ENCODE results near the gene NNT.
"Not testable (repeated sequence)": the region's sequence is repeated elsewhere in the genome, so short reads cannot be mapped to it uniquely, and the experiment has no call there.

NNT gene

GRCh38 chr5:43691893-43692292, 88.9 kb downstream of the NNT start:
- H3K4me3 ChIP-seq (ENCODE audit: low read depth, low read length), result no peak overlapping the region
- TF ChIP-seq CTCF (conservative IDR thresholded peaks at IDR 0.05; ENCODE audit: low read depth, low read length), result no peak
- no peak for DNase-seq (ENCODE audit: low read depth)

GRCh38 chr5:43693411-43693810, 90.4 kb downstream of the NNT start:
- DNase-seq (ENCODE audit: low read depth), result no peak
- no peak for TF ChIP-seq CTCF (conservative IDR thresholded peaks at IDR 0.05; ENCODE audit: low read depth, low read length)
- H3K4me3 ChIP-seq (ENCODE audit: low read depth, low read length), result no peak overlapping the region

- H3K4me3 ChIP-seq (ENCODE audit: low read depth, low read length), result no peak overlapping the region
- TF ChIP-seq CTCF (conservative IDR thresholded peaks at IDR 0.05; ENCODE audit: low read depth, low read length), result no peak
- DNase-seq (ENCODE audit: low read depth), result no peak
These were observed 91.0 kb downstream of the NNT start for GRCh38 chr5:43694027-43694426.

DNA sequence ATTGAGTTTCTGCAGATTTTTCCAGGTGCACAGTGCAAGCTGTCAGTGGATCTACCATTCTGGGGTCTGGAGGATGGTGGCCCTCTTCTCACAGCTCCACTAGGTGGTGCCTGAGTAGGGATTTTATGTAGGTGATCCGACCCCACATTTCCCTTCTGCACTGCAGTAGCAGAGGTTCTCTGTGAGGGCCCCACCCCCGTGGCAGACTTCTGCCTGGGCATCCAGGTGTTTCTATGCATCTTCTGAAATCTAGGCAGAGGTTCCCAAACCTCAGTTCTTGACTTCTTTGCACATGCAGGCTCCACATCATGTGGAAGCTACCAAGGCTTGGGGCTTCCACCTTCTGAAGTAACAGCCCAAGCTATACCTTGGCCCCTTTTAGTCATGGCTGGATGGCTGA, 93.5 kb downstream of the NNT start:
- not testable (repeated sequence) for DNase-seq (ENCODE audit: low read depth); H3K4me3 ChIP-seq (ENCODE audit: low read depth, low read length)

DNA sequence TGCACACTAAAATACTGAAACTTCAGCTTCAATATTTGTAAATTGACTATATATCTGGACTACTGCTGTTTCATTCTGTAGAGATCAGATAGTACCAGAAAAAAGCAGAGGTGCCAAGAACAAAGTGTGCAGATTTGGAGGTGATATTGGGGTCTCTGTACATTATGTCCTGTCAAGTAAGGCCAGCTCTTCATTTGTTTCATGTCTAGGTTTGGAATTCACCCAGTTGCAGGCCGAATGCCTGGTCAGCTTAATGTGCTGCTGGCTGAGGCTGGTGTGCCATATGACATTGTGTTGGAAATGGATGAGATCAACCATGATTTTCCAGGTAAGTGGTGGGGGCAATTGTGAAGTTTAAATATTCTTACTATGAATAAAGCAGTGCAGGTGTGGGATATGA, 96.9 kb downstream of the NNT start:
- no peak overlapping the region for H3K4me3 ChIP-seq (ENCODE audit: low read depth, low read length)
- no peak for TF ChIP-seq CTCF (conservative IDR thresholded peaks at IDR 0.05; ENCODE audit: low read depth, low read length)
- no peak for DNase-seq (ENCODE audit: low read depth)

GRCh38 chr5:43700601-43701000, 97.6 kb downstream of the NNT start:
- TF ChIP-seq CTCF (conservative IDR thresholded peaks at IDR 0.05; ENCODE audit: low read depth, low read length), result no peak
- DNase-seq (ENCODE audit: low read depth), result no peak
- H3K4me3 ChIP-seq (ENCODE audit: low read depth, low read length), result no peak overlapping the region

DNA sequence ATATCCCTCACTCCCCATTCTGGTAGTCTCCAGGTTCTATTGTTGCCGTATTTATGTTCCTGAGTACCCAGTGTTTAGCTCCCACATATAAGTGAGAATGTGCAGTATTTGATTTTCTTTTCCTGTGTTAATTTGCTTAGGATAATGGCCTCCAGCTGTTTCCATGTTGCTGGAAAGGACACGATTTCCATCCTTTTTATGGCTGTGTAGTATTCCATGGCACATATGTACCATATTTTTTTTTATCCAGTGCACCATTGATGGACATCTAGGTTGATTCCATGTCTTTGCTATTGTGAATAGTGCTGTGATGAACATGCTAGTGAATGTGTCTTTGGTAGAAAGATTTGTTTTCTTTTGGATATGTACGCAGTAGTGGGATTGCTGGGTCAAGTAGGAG, 98.2 kb downstream of the NNT start:
- DNase-seq (ENCODE audit: low read depth), result no peak
- no peak overlapping the region for H3K4me3 ChIP-seq (ENCODE audit: low read depth, low read length)
- no peak for TF ChIP-seq CTCF (conservative IDR thresholded peaks at IDR 0.05; ENCODE audit: low read depth, low read length)

DNA sequence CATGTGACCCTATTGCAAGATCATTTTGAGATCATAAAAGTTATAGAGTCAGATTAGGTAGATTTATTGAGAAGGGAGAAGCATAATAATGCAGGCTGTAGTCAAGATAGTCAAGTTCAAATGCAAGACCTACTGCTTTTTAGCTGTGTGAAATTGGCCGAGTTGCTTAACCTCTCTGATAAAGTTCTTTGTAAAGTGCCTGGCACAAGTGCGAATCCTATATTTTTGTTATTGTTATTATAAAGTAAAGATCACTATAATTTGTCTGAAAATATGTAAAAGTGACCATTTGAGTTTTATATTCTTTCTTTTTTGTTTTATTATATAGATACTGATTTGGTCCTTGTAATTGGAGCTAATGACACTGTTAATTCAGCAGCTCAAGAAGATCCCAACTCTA, 99.3 kb downstream of the NNT start:
- no peak for DNase-seq (ENCODE audit: low read depth)
- no peak for TF ChIP-seq CTCF (conservative IDR thresholded peaks at IDR 0.05; ENCODE audit: low read depth, low read length)
- no peak overlapping the region for H3K4me3 ChIP-seq (ENCODE audit: low read depth, low read length)

Measured in choroid plexus epithelial cell (primary cell).